CD14-positive monocyte (primary cell): ENCODE measurements around the gene ZNF362. TPM values are rescaled to one million over a fixed set of nuclear protein-coding genes. Genes with fewer than 3 reads are reported as not detected.

Experiments used
- DNase-seq, 3 donors: peaks; one replicate each; pipeline ENCODE4 v3.0.0-alpha.2; 2011 to 2022
- H2AFZ ChIP-seq: 2 replicates; pipeline ENCODE4 v1.6.0; 2012; ENCODE audit warnings: mild to moderate bottlenecking, low read depth, low read length, inconsistent platforms; ENCODE audit not compliant: insufficient read depth, poor library complexity, severe bottlenecking
- H3K27ac ChIP-seq, 2 donors: 1 replicate in 1 of 2; 2 replicates in 1 of 2; pipeline ENCODE4 v1.5.1; 2012 to 2013; ENCODE audit warnings: low read length in 2 of 2, control low read depth in 1 of 2, inconsistent platforms in 1 of 2, low read depth in 1 of 2, mild to moderate bottlenecking in 1 of 2
- H3K27me3 ChIP-seq, 2 donors: one replicate each; pipeline versions ENCODE4 v1.6.0 to v1.6.1; 2011 to 2013; ENCODE audit warnings: low read length in 2 of 2; ENCODE audit not compliant: control insufficient read depth in 2 of 2, insufficient read depth in 2 of 2
- H3K36me3 ChIP-seq, 2 donors: replicated peaks in 1 of 2; 1 replicate in 1 of 2; 2 replicates in 1 of 2; pipeline versions ENCODE4 v1.5.1 to v1.6.1; 2012 to 2013; ENCODE audit warnings: low read length in 2 of 2, control low read depth in 1 of 2, inconsistent platforms in 1 of 2, mild to moderate bottlenecking in 1 of 2; ENCODE audit not compliant: insufficient read depth in 2 of 2, control insufficient read depth in 1 of 2
- H3K4me1 ChIP-seq, 2 donors: 1 replicate in 1 of 2; 2 replicates in 1 of 2; pipeline versions ENCODE4 v1.5.1 to v1.6.1; 2012 to 2013; ENCODE audit warnings: low read length in 2 of 2, control low read depth in 1 of 2, inconsistent platforms in 1 of 2, mild to moderate bottlenecking in 1 of 2, moderate library complexity in 1 of 2; ENCODE audit not compliant: insufficient read depth in 2 of 2, control insufficient read depth in 1 of 2
- H3K4me2 ChIP-seq: replicated peaks from 2 replicates; pipeline ENCODE3; 2012; ENCODE audit warnings: low read length, moderate library complexity, mild to moderate bottlenecking; ENCODE audit not compliant: poor library complexity, severe bottlenecking; ENCODE audit errors: extremely low read depth
- H3K4me3 ChIP-seq, 3 experiments: fragments of 200-600 bp in 1 of 3; sonication (generic) in 1 of 3; replicated peaks in 1 of 3; 1 replicate in 2 of 3; 2 replicates in 1 of 3; pipeline ENCODE4 v1.5.1; 2011 to 2013; ENCODE audit warnings: low read length in 3 of 3, mild to moderate bottlenecking in 3 of 3, control low read depth in 2 of 3, low read depth in 2 of 3, inconsistent platforms in 1 of 3, moderate library complexity in 1 of 3
- H3K79me2 ChIP-seq: 2 replicates; pipeline ENCODE4 v1.6.0; 2012; ENCODE audit warnings: mild to moderate bottlenecking, control low read depth, inconsistent platforms, low read length, moderate library complexity; ENCODE audit not compliant: insufficient read depth
- H3K9ac ChIP-seq: 2 replicates; pipeline ENCODE4 v1.6.0; 2017; ENCODE audit warnings: low read length, mild to moderate bottlenecking; ENCODE audit not compliant: insufficient read depth, poor library complexity, severe bottlenecking
- H3K9me3 ChIP-seq, 2 donors: replicated peaks in 1 of 2; 1 replicate in 1 of 2; 2 replicates in 1 of 2; pipeline versions ENCODE4 v1.5.1 to v1.6.1; 2012 to 2013; ENCODE audit warnings: low read length in 2 of 2, control low read depth in 1 of 2; ENCODE audit not compliant: control insufficient read depth in 1 of 2, insufficient read depth in 1 of 2
- H4K20me1 ChIP-seq: 2 replicates; pipeline ENCODE4 v1.6.0; 2012; ENCODE audit warnings: mild to moderate bottlenecking, low read length, control low read depth, moderate library complexity; ENCODE audit not compliant: insufficient read depth
- H3K27ac Mint-ChIP-seq, 7 donors: one replicate each; pipeline ENCODE4 v1.8.0; 2020; ENCODE audit warnings: mild to moderate bottlenecking in 7 of 7, mixed read lengths in 7 of 7, moderate library complexity in 6 of 7, inconsistent platforms in 2 of 7
- H3K27me3 Mint-ChIP-seq, 3 donors: one replicate each; pipeline ENCODE4 v1.8.0; 2021 to 2022; ENCODE audit warnings: low read depth in 3 of 3, mild to moderate bottlenecking in 3 of 3, mixed read lengths in 3 of 3, moderate library complexity in 3 of 3, inconsistent platforms in 1 of 3
- H3K36me3 Mint-ChIP-seq, 2 donors: one replicate each; pipeline ENCODE4 v1.8.0; 2020; ENCODE audit warnings: mixed read lengths in 2 of 2, inconsistent platforms in 1 of 2, mild to moderate bottlenecking in 1 of 2
- H3K4me1 Mint-ChIP-seq: one replicate; pipeline ENCODE4 v1.8.0; 2020; ENCODE audit warnings: mild to moderate bottlenecking, mixed read lengths
- H3K4me3 Mint-ChIP-seq, 2 donors: one replicate each; pipeline ENCODE4 v1.8.0; 2020; ENCODE audit warnings: mild to moderate bottlenecking in 2 of 2, mixed read lengths in 2 of 2, moderate library complexity in 1 of 2
- H3K9me3 Mint-ChIP-seq, 7 donors: one replicate each; pipeline ENCODE4 v1.8.0; 2020 to 2022; ENCODE audit warnings: mixed read lengths in 7 of 7, mild to moderate bottlenecking in 6 of 7, moderate library complexity in 6 of 7, inconsistent platforms in 2 of 7
- CTCF ChIP-seq: fragments of 200-600 bp; IDR thresholded peaks from one replicate; pipeline ENCODE4 v1.8.0; 2022; ENCODE audit warnings: antibody characterized with exemption, mild to moderate bottlenecking
- WGBS: methylation state at CpG from one replicate; pipeline ENCODE4 v1.1.5; 2013; ENCODE audit warnings: missing lambda C conversion rate; ENCODE audit not compliant: insufficient coverage; 5-methylcytosine and 5-hydroxymethylcytosine counted together
- intact Hi-C, 2 donors: fragments of 100-400 bp; cut with micrococcal nuclease; formaldehyde crosslinking; loops; one replicate each; pipeline versions ENCODE4 v1.15.0 to v1.15.1; 2023
- polyA plus RNA-seq, 3 donors: library from polyadenylated mRNA; depleted of rRNA in 1 of 3; unstranded in 2 of 3; stranded (reverse) in 1 of 3; fragments of 300-500 nt in 2 of 3; fragments of >200 nt in 1 of 3; fragmentation: Illumina TruSeq in 2 of 3; gene quantifications; 1 replicate in 2 of 3; 2 replicates in 1 of 3; pipeline ENCODE4 v1.2.3, GENCODE V29; 2012 to 2021

Gene ZNF362
- polyA plus RNA-seq, 3 donors, result 11.4 to 18.9 (median 13.5) TPM

GRCh38 chr1:33305016-33305415 is 48.7 kb downstream of the ZNF362 start:
- Histone ChIP-seq H3K9me3 (no peaks in the 10 kb centered on the region), H3K4me2 (no peak overlapping the region), H4K20me1 (no peaks in the 10 kb centered on the region), H3K79me2 (no peaks in the 10 kb centered on the region), H2AFZ (no peak overlapping the region), H3K9ac (no peak overlapping the region), H3K36me3 (peaks cover 3 to 12% of the 10 kb centered on the region in 2 donors), H3K27ac (no peak overlapping the region), H3K4me3 (no peak overlapping the region), H3K4me1 (peaks cover 10 to 18% of the 10 kb centered on the region in 2 donors), H3K27me3 (peaks cover 9 to 22% of the 10 kb centered on the region in 2 donors)
- no peak overlapping the region for H3K27ac Mint-ChIP-seq
- intact Hi-C loops, result no loop called here
- peaks cover 23 to 36% (median 31%) of the 10 kb centered on the region in 3 donors for H3K27me3 Mint-ChIP-seq
- H3K4me1 Mint-ChIP-seq, result peaks cover 21% of the 10 kb centered on the region
- DNase-seq, result no peak
- no peak for TF ChIP-seq CTCF
- H3K9me3 Mint-ChIP-seq, result peaks cover 0 to 16% (median 7%) of the 10 kb centered on the region in 7 donors
- WGBS, result 80% methylated on average over 1 of the region's 5 CpGs
- peaks cover 10 to 14% of the 10 kb centered on the region in 2 donors for H3K36me3 Mint-ChIP-seq
- no peak overlapping the region for H3K4me3 Mint-ChIP-seq

- Histone ChIP-seq H3K4me2 (peak overlapping the region; percentile 64), H3K36me3 (peaks cover 0 to 2% of the 10 kb centered on the region in 2 donors), H2AFZ (peak overlapping the region; percentile 69), H3K9me3 (no peaks in the 10 kb centered on the region), H4K20me1 (no peaks in the 10 kb centered on the region), H3K9ac (peak overlapping the region; percentile 21), H3K79me2 (no peaks in the 10 kb centered on the region), H3K4me1 (peaks cover 6 to 11% of the 10 kb centered on the region in 2 donors), H3K4me3 (peak overlapping the region in 1 of 3 experiments; percentile 54), H3K27ac (no peak overlapping the region), H3K27me3 (peaks cover 9 to 22% of the 10 kb centered on the region in 2 donors)
- peaks cover 23 to 36% (median 31%) of the 10 kb centered on the region in 3 donors for H3K27me3 Mint-ChIP-seq
- intact Hi-C loops, result no loop called here
- H3K4me1 Mint-ChIP-seq, result peaks cover 17% of the 10 kb centered on the region
- TF ChIP-seq CTCF, result no peak
- H3K4me3 Mint-ChIP-seq, result peak overlapping the region in 1 of 2 donors; percentile 85
- peaks cover 5 to 9% of the 10 kb centered on the region in 2 donors for H3K36me3 Mint-ChIP-seq
- H3K27ac Mint-ChIP-seq, result no peak overlapping the region
- DNase-seq, result no peak
- H3K9me3 Mint-ChIP-seq, result peaks cover 0 to 16% (median 7%) of the 10 kb centered on the region in 7 donors
- 47% methylated on average over 7 of the region's 20 CpGs for WGBS
Measured at GRCh38 chr1:33305816-33306652, 49.7 kb downstream of the ZNF362 start.
